Rectal smooth muscle tissue (tissue), 1 donor: Measurements from ENCODE around the gene GPR135.

Experiments used
- H3K27ac ChIP-seq: one replicate; pipeline ENCODE4 v1.7.0; 2013; ENCODE audit warnings: low read depth, low read length, inconsistent platforms
- H3K27me3 ChIP-seq: one replicate; pipeline ENCODE4 v1.7.0; 2013; ENCODE audit warnings: low read length; ENCODE audit not compliant: control insufficient read depth, insufficient read depth
- H3K36me3 ChIP-seq: one replicate; pipeline ENCODE4 v1.7.0; 2013; ENCODE audit warnings: low read length; ENCODE audit not compliant: control insufficient read depth, insufficient read depth
- H3K4me1 ChIP-seq: one replicate; pipeline ENCODE4 v1.7.0; 2013; ENCODE audit warnings: low read length; ENCODE audit not compliant: control insufficient read depth, insufficient read depth
- H3K4me3 ChIP-seq: one replicate; pipeline ENCODE4 v1.7.0; 2013; ENCODE audit warnings: low read length
- H3K9ac ChIP-seq: one replicate; pipeline ENCODE4 v1.7.0; 2013; ENCODE audit warnings: low read length

The GPR135 gene

GRCh38 chr14:59483819-59484638, 18.8 kb upstream of the GPR135 start, which contains the start of the genes JKAMP and L3HYPDH:
Gene JKAMP (plus strand): TSS chr14:59484517. CDS start chr14:59484590, 73 bp downstream.
Gene L3HYPDH (minus strand): TSS chr14:59484408. CDS start chr14:59484316, 92 bp downstream.
- H3K4me3 ChIP-seq = peak within 1 kb of the TSS; percentile 82
- H3K4me1 ChIP-seq = peaks cover 10% of the 10 kb centered on the region
- peak within 1 kb of the TSS; percentile 52 for H3K9ac ChIP-seq
- H3K36me3 ChIP-seq = peaks cover 7% of the 10 kb centered on the region
- peak within 1 kb of the TSS; percentile 91 for H3K27ac ChIP-seq
- no peaks in the 10 kb centered on the region for H3K27me3 ChIP-seq

DNA sequence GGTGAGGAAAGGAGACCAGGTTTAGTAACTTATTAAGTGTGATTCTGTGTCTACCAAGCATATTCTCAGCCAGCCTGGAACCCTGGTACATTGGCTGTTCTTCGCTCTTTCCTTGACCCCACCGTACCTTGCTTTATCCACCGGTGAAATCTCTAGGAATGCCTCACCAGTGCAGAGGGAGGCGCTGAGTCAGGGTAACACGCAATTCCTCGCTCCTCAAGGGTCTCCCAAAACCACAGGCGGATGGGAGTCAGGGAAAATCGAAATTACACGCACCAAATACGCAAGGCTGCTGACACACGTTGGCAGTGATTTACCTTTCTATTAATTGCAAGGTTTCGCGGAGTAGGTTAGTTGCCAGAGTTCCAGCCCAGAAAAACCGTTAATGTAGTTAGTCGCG, 18.2 kb upstream of the GPR135 start:
- H3K4me3 ChIP-seq = peak overlapping the region; percentile 82
- H3K27me3 ChIP-seq = no peaks in the 10 kb centered on the region
- peaks cover 4% of the 10 kb centered on the region for H3K36me3 ChIP-seq
- H3K9ac ChIP-seq = peak overlapping the region; percentile 28
- peak overlapping the region; percentile 91 for H3K27ac ChIP-seq
- peaks cover 10% of the 10 kb centered on the region for H3K4me1 ChIP-seq

GRCh38 chr14:59482541-59483331, 17.6 kb upstream of the GPR135 start:
- Histone ChIP-seq H3K27me3 (no peaks in the 10 kb centered on the region), H3K9ac (no peak overlapping the region), H3K4me1 (peaks cover 10% of the 10 kb centered on the region), H3K36me3 (peaks cover 2% of the 10 kb centered on the region), H3K4me3 (peak overlapping the region; percentile 82), H3K27ac (peak overlapping the region; percentile 91)

GRCh38 chr14:59481871-59482540, 16.8 kb upstream of the GPR135 start:
- peak overlapping the region; percentile 7 for H3K4me3 ChIP-seq
- peak overlapping the region; percentile 91 for H3K27ac ChIP-seq
- H3K9ac ChIP-seq = no peak overlapping the region
- H3K27me3 ChIP-seq = no peaks in the 10 kb centered on the region
- H3K36me3 ChIP-seq = no peaks in the 10 kb centered on the region
- H3K4me1 ChIP-seq = peaks cover 10% of the 10 kb centered on the region

DNA sequence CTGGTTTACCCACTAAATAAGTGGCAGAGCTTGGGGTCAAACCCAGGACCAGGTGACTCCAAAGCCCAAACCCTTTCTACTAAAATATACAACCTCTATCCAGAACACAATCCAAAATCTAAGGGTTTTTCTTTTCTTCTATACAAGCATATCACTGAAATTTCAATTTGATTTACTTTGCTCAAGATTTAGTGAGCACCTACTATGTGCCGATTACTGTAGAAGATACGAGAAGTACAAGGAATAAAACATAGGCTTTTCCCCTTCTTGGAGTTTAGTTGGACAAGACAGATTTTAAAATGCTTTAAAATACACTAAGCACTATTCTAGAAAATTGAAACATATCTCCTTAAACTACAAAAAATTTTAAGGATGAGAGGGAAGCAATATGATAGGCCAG, 16.2 kb upstream of the GPR135 start:
- H3K36me3 ChIP-seq = no peaks in the 10 kb centered on the region
- no peak overlapping the region for H3K27ac ChIP-seq
- no peak overlapping the region for H3K4me3 ChIP-seq
- no peaks in the 10 kb centered on the region for H3K27me3 ChIP-seq
- H3K9ac ChIP-seq = no peak overlapping the region
- H3K4me1 ChIP-seq = peaks cover 10% of the 10 kb centered on the region

DNA sequence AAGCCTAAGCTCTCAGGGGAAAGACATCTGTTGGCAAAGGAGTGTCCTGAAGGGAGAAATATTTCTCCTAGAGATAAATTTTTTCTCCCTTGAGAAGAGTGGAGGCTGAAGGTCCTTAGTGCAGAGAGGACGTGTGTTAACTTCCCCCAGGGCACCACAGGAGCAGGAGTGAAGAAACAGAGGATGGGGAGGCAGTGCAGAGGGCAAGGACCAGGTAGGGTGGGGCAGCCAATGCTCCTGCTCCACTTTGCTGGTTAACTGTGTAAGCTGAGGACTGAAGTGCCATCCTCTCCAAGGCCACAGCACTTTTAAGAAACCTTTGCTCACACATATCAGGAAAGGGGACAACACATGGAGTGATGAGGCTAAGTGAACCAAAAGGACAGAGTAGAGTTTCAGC, 15.0 kb upstream of the GPR135 start:
- Histone ChIP-seq H3K36me3 (no peaks in the 10 kb centered on the region), H3K27ac (no peak overlapping the region), H3K4me1 (peaks cover 10% of the 10 kb centered on the region), H3K4me3 (no peak overlapping the region), H3K9ac (no peak overlapping the region), H3K27me3 (no peaks in the 10 kb centered on the region)

DNA sequence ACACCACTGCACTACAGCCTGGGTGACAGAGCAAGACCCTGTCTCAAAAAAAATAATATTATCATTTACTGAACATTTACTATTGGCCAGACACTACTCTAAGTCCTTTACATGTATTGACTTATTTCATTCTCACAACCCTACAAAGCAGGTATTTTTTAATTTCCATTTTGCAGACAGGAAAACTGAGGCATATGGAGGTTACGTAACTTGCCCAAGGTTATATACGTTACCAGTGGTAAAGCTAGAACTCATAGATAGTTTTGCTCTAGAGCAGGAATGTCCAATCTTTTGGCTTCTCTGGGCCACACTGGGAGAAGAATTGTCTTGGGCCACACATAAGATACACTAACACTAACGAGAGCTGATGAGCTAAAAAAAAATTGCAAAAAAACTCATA, 13.4 kb upstream of the GPR135 start:
- Histone ChIP-seq H3K27ac (no peak overlapping the region), H3K36me3 (peaks cover 5% of the 10 kb centered on the region), H3K4me1 (peaks cover 10% of the 10 kb centered on the region), H3K4me3 (no peak overlapping the region), H3K27me3 (no peaks in the 10 kb centered on the region), H3K9ac (no peak overlapping the region)

GRCh38 chr14:59475709-59476108, 10.5 kb upstream of the GPR135 start:
- H3K27ac ChIP-seq = no peak overlapping the region
- H3K9ac ChIP-seq = no peak overlapping the region
- peaks cover 8% of the 10 kb centered on the region for H3K36me3 ChIP-seq

DNA sequence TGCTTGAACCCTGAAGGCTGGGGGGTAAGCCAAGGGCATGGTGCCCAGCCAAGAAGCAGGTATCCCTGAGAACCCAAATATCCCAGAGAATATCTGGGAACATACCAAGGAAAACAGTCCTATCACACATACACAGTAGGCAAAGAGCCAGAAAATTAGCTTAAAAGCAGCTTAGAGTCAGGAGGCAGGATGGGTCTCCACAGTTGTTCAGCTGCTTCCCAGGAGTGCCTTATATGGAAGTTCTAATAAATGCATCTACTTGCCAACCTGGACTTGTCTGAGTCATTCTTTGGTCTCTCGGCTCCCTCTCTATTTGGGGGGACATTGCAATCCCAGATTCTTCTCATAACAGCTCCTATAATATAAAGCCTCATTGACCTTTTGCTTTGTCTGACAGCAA, 9.0 kb upstream of the GPR135 start:
- Histone ChIP-seq H3K4me3 (no peak overlapping the region), H3K9ac (no peak overlapping the region), H3K36me3 (peaks cover 8% of the 10 kb centered on the region), H3K27ac (no peak overlapping the region), H3K4me1 (no peaks in the 10 kb centered on the region), H3K27me3 (no peaks in the 10 kb centered on the region)

More at GRCh38 chr14:59475709-59476108, 10.5 kb upstream of the GPR135 start:
- Histone ChIP-seq H3K27me3 (no peaks in the 10 kb centered on the region), H3K4me1 (no peaks in the 10 kb centered on the region), H3K4me3 (no peak overlapping the region)

DNA sequence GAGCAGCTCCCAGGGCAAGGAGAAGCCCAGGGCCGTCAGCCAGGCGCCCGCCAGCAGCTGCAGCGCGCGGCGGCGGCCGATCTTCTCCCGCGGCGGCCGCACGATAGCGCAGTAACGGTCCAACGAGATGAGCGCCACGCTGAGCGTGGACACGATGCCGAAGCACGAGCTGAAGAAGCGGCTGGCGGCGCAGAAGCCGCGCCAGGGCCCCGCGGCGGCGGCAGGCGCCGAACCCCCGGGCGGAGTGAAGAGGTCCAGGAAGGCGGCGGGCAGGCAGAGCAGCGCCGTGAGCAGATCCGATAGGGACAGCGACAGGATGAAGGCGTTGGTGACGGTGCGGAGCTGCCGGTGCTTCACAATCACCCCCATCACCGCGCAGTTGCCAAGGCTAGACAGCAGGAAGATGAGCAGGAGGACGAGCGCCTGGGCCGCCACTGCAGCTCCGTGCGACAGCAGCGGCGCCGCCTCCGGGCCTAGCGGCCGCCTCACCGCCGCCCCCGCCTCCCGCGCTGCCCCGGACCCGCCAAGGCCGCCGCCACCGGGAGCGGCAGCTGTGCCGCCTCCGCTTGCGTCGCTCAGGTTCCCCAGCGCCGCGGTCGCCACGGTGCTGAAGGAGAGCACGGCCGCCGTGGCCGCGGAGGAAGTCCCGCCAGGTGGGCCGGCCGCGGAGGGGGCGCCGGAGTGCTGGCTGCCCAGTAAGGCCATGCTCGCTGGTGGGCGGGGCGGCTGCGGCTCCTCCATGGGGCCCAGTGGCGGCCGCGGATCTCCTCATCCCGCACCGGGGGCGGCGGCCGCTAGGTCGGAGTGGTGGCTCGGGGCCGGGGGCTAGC, 479 bp downstream of the GPR135 start:
- Histone ChIP-seq H3K27me3 (no peaks in the 10 kb centered on the region), H3K36me3 (no peaks in the 10 kb centered on the region), H3K27ac (peak overlapping the region; percentile 70), H3K4me3 (peak overlapping the region; percentile 68), H3K9ac (no peak overlapping the region), H3K4me1 (peaks cover 4% of the 10 kb centered on the region)

DNA sequence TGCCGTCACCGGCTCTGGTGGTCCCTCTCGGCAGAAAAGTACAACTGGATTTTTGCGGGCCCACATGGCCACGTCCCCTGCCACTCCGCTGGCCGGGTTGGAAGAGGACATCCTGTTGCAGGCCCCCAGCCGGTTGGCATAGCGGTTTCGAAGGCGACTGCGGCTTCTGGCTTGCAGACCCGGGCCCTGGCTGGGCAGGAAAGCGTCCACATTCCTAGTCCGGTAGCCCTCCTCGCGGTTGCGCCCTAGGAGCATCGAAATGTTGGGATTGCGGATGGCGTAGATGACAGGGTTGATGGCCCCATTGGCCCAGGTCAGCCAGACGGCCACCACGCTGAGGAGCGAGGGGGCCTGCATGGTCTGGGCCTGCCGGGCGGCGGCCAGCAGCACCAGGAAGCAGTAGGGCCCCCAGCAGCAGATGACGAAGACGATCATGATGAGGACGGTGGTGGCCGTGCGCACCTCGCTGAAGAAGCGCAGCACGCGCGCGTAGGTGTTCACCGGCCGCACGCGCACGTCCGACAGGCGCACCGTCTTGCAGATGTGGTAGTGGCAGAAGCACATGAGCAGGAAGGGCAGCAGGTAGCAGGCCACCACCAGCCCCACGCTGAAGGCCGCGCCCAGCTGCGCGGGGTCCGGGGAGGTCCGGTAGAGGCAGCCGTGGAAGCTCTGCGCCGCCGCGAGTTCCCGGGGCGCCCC, 1.2 kb downstream of the GPR135 start:
- Histone ChIP-seq H3K27me3 (no peaks in the 10 kb centered on the region), H3K9ac (no peak overlapping the region), H3K4me1 (peaks cover 4% of the 10 kb centered on the region), H3K4me3 (peak overlapping the region; percentile 68), H3K36me3 (no peaks in the 10 kb centered on the region), H3K27ac (peak overlapping the region; percentile 70)
